WTC11 (cell line): ENCODE results near the gene TM4SF18.

Source experiments
- ZBTB21 ChIP-seq: sonication (generic); formaldehyde crosslinking; IDR thresholded peaks from 2 replicates; pipeline ENCODE4 v1.8.1; 2023; ENCODE audit warnings: mild to moderate bottlenecking, missing genetic modification reagents, borderline replicate concordance
- TF ChIP-seq, protein P1 (sequence below): sonication (generic); formaldehyde crosslinking; IDR thresholded peaks from 2 replicates; pipeline ENCODE4 v1.8.0; 2022; ENCODE audit warnings: mild to moderate bottlenecking, missing genetic modification reagents
- TF ChIP-seq, protein P2 (sequence below): sonication (generic); formaldehyde crosslinking; IDR thresholded peaks from 2 replicates; pipeline ENCODE4 v1.8.1; 2022; ENCODE audit warnings: low read depth, mild to moderate bottlenecking, moderate library complexity, missing genetic modification reagents, borderline replicate concordance

DNA sequence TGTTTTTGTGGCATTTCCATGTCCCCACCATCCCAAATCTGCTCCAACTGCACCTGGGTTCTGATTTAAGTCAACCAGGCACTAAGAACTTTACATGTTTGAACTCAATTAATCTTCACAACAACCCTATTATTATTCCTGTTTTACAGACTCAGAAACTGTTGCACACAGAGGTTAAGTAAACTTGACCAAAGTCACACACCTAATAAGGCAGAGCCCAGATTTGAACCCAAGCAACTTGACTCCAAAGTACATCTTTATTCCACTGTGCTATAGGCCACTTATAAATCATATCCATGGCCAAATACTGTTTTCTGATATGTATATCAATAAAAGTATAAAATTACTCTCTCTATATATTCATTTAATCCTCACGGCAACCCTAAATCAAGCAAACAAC lies 16.4 kb downstream of the TM4SF18 start:
- TF ChIP-seq, protein P1, sequence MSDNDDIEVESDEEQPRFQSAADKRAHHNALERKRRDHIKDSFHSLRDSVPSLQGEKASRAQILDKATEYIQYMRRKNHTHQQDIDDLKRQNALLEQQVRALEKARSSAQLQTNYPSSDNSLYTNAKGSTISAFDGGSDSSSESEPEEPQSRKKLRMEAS: no peak
- no peak for TF ChIP-seq ZBTB21 (CRISPR knock-in tag)
- TF ChIP-seq, protein P2, sequence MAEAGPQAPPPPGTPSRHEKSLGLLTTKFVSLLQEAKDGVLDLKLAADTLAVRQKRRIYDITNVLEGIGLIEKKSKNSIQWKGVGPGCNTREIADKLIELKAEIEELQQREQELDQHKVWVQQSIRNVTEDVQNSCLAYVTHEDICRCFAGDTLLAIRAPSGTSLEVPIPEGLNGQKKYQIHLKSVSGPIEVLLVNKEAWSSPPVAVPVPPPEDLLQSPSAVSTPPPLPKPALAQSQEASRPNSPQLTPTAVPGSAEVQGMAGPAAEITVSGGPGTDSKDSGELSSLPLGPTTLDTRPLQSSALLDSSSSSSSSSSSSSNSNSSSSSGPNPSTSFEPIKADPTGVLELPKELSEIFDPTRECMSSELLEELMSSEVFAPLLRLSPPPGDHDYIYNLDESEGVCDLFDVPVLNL: no peak
